HG02763 (cell line): ENCODE measurements around the gene NT5C.
"Not testable (repeated sequence)": the region's sequence is repeated elsewhere in the genome, so short reads cannot be mapped to it uniquely, and the experiment has no call there.

Source experiments
- ATAC-seq: cut with Tn5 transposase; IDR thresholded peaks from one replicate; pipeline ENCODE4 v1.9.1; 2021; ENCODE audit warnings: mild to moderate bottlenecking, moderate library complexity; ENCODE audit not compliant: unreplicated experiment

The NT5C gene

DNA sequence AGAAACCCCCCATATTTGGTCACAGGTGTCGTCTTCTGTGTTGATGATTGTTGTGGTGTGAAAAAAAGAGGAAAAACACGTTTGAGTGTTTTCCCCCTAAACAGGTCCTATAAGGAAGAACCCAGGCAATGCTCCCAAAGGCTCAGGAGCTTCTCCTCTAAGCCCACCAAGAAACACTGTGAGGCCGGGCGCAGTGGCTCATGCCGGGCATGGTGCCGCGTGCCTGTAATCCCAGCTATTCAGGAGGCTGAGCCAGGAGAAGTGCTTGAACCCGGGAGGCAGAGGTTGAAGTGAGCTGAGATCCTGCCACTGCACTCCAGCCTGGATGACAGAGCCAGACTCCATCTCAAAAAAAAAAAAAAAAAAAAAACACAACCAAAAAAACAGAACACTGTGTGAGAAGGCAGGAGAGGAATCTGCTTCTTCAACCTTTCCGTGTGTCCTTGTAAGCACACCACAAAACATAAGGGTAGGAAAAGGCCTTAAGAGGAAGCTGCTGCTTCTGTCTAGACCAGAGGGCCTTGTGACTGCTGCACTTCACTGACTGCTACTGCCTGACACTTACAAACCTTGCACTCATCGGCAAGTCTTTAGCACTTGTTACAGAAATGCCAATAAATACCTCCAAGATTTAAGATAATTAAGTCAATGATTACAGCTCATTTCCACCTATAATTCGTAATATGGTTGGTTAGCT is 13.4 kb upstream of the NT5C start:
- no peak for ATAC-seq

DNA sequence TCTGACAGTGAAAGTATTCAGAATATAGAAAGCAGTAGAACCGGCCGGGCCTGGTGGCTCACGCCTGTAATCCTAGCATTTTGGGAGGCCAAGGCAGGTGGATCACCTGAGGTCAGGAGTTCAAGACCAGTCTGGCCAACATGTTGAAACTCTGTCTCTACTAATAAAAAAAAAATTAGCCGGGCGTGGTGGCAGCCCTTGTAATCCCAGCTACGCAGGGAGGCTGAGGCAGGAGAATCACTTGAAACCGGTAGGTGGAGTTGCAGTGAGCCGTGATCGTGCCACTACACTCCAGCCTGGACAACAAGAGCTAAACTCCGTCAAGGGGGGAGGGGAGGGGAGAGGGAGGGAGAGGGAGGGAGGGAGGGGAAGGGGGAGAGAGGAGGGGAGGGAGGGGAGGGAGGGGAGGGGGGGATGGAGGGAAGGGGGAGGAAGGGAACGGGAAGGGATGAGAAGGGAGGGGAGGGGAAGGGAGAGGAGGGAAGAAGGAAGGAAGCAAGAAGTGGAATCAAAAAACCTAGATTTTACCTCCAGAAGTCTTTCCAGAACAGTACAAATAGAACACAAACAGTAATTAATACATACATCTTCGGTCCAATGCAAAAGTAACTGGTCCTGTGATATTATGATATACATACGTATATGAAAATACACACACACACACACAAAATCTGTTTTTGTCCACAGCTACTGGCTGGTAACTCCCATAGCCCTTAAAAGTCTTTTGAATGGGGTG is 10.9 kb upstream of the NT5C start:
- ATAC-seq = no peak

DNA sequence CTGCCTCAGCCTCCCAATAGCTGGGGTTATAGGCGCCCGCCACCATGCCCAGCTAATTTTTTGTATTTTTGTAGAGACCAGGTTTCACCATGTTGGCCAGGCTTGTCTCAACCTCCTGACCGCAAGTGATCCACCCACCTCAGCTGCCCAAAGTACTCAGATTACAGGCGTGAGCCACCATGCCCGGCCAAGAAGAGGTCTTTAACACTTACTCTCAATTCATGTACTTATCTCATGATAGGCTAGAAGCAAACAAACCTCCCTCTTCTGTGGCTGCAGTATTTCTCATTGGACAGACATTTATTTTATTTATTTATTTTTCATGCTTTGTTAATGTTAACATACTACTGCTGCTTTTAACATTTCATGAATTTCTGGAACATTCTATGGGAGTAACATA is 7.0 kb upstream of the NT5C start:
- no peak for ATAC-seq

DNA sequence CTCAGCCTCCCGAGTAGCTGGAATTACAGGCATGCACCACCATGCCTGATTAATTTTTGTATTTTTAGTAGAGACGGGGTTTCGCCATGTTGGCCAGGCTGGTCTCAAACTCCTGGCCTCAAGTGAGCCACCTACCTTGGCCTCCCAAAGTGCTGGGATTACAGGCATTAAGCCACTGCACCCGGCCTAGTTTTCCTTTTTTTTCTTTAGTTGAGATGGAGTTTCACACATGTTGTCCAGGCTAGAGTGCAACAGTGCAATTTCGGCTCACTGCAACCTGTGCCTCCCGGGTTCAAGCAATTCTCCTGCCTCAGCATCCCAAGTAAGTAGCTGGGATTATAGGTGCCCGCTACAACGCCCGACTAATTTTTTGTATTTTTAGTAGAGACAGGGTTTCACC is 6.2 kb upstream of the NT5C start:
- not testable (repeated sequence) for ATAC-seq

DNA sequence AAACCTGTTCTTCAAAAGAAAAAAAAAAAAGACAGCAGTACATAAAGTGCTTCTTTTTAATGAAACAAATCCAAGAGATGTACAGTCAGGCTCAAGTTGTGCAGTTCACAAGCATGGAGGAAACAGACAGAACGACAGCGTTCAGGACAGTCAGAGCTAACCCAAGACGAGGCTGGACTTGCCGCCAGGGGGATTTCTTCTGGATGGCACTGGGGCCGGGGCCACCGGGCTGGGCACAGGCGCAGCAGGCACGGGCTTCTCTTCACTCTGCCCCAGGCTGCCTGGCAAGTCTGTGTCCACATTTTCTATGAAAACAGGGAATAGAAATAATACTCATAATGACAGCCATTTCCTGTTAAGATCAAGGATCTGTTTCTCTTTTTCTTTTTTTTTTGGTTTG is 4.4 kb upstream of the NT5C start:
- no peak for ATAC-seq

DNA sequence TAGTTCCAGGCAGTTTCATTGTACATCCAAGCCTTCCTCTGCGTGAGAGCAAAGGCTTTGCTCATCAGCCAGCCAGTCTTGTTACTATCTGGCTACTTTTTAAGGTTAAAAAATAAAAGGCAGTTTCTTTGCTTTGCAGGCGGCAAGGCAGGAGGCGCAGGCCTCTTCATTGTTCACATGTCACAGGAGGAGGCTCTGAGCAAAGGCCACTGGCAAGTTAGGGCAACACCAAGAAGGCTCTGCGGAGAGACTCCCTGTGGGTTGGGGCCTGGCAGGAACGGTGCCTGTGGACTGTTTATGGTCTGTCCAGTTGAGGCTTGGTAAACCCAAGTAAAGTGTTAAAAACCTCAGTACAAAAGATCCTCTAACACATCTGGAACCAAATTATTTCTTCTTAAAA is 3.9 kb upstream of the NT5C start:
- ATAC-seq = no peak

DNA sequence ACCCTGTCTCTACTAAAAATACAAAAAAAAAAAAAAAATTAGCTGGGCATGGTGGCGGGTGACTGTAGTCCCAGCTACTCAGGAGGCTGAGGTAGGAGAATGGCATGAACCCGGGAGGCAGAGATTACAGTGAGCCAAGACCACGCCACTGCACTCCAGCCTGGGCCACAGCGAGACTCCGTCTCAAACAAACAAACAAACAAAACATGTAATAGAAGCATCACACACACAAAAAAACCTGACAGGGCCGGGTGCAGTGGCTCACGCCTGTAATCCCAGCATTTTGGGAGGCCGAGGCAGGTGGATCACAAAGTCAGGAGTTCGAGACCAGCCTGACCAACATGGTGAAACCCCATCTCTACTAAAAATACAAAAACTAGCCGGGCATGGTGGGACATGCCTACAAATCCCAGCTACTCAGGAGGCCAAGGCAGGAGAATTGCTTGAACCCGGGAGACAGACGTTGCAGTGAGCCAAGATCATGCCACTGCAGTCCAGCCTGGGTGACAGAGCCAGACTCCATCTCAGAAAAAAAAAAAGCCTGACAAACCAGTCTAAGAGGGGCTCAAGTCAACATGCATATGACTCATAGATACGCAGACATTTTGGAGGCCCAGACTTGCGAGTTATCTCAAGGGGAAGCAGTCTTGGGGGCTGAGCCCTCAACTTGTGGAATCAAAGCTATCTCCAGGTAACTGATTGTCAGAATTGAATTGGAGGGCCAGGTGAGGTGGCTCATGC is 2.2 kb upstream of the NT5C start:
- not testable (repeated sequence) for ATAC-seq

DNA sequence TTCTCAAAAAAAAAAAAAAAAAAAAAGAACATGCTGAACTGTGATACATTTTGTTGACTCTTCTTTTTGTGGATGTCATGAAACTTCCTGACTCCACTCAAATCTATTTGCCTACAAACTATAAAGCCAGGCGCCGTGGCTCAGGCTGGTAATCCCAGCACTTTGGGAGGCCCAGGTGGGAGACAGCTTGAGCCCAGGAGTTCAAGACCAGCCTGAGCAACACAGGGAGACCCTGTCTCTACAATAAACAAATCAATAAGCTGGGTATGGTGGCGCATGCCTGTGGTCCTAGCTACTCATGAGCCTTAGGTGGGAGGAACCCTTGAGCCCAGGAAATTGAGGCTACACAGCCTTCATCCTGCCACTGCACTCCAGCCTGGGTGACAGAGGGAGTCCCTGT is 1.5 kb upstream of the NT5C start:
- no peak for ATAC-seq

DNA sequence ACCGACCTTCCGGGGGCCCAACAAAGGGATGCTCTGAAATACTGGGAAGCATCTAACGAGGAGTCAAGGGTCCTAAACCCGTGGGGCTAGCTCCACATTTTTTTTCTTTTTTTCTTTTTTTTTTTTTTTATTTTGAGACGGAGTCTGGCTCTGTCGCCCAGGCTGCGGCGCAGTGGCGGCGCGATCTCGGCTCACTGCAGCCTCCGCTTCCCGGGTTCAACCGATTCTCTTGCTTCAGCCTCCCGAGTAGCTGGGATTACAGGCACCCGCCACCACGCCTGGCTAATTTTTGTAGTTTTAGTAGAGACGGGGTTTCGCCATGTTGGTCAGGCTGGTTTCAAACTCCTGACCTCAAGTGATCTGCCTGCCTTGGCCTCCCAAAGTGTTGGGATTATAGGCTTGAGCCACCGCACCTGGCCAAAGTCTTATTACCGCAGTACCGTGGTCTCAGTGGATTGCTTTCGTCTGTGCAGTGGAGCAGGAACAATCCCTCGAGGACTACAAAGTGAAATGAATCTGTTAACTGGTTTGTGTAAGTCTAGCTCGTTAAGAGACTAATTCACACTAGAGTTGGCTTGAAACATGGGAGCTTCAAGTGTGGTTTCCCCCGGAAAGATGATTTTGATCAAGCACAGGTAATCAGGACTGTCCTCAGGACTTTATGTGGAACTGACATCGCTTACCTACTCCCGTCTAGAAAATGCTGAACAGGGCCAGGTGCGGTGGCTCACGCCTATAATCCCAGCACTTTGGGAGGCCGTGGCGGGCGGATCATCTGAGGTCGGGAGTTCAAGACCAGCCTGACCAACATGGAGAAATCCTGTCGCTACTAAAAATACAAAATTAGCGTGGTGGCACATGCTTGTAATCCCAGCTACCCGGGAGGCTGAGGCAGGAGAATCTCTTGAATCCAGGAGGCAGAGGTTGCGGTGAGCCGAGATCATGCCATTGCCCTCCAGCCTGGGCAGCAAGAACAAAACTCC is 767 bp upstream of the NT5C start:
- not testable (repeated sequence) for ATAC-seq

DNA sequence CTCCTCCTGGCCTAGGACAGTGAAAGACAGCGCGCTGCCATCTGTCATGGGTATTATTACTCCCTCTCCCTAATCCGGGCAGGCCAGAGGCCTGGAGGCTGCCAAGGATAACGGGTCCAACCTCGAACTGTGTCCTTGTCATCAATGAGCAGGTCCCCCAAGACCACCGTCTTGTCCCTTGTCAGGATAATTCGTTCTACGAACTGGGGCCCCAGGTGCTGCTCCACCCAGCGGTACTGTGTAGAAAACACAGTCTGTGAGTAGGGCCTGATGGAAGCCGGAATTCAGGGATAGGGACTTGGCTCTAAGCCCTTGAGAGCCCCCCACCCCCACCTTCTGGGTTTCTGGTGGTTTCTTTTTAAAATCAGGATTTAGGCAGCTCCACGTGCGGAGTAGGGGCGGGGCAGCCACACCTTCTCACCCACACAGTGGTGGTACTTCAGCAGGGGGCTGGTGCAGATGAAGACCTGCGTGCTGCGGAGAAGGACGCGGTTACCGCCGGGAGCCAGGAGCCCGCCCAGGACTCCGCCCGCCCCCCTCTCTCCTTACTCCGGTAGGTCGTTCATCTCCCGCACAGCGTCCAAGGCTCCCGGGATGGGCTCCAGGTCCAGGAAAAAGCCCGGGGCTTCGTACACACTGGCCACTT is 787 bp downstream of the NT5C start:
- no peak for ATAC-seq

DNA sequence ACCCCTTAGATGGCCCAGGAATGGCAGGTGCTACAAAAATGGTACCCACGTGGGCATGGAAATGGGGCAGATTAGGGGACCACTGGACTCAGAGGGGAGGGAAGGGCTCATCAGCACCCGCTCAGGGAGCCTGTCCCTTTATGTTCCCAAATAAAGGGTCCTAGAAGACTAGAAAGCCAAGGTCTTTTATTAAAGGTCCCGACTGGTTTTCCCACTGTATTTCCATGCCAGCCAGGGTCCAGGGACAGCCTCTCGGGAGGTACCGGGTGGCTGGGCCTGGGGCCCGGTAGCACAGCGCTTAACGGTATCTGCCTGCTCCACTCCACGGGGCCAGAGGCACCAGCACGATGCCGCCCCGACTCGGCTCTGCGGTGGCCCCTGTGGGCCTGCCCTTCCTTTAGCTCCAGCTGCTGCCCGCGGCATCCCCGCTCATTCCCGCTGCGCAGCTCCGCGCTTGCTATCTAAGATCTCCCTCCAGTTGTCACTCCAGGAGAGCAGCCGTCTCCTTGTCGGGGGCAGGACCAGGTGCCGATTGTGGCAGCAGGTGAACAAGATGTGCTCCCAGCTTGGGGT is 1.4 kb downstream of the NT5C start:
- ATAC-seq = no peak

DNA sequence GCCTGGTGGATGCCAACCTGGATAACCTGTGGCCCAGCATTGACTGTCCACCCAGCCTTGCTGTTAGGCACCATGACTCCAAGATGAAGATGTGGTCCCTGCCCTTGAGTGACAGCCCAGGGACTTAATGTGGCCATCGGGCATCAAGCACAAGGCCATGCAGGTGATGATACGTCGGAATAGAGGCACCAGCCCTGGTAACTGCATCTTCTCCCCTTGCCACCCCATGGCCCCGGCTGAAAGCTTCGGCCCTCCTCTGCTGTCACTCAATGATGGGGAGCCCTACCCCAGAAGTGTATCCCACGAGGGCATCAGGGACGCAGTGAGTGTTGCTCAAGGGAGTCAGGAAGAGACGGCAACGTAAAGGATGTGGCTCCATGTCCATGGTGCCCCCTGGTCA is 2.0 kb downstream of the NT5C start:
- ATAC-seq = no peak

DNA sequence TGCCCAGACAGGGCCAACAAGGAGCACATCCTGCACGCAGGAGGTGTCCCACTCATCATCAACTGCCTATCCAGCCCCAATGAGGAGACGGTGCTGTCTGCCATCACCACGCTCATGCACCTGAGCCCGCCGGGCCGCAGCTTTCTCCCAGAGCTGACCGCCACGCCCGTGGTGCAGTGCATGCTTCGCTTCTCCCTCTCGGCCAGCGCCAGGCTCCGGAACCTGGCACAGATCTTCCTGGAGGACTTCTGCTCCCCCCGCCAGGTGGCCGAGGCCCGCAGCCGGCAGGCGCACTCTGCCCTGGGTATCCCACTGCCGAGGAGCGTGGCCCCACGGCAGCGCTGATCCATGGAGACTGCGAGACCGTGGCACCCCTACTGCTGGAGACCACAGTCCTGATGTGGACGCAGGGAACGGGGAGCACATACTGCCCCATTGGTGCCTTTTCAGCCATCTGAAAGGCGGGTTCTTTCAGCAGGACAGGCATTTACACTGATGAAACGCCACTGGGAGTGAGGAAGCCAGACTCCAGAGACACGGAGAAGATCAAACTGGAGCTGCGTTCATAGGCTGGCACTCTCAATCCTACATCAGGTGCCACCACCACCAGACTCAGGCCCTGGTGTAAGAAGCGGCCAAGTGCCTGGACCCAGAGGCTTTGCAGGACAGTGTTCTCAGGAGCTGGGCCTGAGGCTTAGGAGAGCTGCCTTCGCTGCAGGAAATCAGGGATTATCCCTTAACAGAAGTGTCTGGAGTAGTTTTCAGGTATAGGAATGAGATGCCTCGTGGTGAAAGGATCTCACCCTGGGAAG is 2.6 kb downstream of the NT5C start:
- no peak for ATAC-seq

DNA sequence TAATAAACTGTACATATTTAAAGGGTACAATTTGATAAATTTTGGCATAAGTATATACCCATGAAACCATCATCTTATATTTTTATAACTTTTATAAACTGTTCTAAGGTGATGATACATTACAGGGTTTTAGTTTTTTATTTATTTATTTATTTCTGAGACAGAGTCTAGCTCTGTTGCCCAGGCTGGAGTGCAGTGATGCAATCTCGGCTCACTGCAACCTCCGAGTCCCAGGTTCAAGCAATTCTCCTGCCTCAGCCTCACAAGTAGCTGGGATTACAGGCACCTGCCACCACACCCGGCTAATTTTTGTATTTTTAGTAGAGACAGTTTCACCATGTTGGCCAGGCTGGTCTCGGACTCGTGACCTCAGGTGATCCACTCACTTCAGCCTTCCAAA is 3.6 kb downstream of the NT5C start:
- ATAC-seq = not testable (repeated sequence)

DNA sequence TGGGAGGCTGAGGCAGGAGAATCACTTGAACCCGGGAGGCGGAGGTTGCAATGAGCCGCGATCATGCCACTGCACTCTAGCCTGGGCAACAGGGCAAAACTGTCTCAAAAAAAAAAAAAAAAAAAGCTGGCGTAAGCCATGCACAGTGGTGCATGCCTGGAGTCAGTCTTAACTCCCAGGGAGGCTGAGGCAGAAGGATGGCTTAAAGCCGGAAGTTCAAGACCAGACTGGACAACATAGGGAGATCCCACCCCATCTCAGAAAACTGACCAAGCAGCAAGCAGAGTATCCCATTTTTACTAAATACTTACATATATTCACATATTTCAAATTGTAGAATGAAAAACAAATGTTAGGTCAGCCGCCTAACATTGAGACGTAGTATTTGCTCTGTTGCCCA is 4.6 kb downstream of the NT5C start:
- no peak for ATAC-seq

DNA sequence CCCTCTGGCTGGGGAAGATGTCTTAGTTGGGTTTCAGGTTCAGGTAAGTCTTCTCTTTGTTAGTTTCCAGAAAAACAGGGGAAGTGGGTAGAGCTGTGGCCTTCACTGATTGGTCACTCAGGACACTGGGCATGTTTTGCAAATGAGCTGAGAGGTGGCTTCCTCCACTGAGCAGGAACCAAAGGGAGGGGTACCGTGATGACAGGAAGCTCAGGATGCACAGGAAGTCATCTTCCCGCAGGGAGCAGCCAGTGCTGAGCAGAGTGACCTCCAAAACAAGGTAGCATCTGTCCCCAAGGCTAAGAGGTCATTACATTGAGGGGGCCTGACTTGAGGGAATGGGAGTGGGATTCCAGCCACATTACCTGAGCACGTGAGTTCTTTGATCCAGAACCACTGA is 5.6 kb downstream of the NT5C start:
- ATAC-seq = no peak

DNA sequence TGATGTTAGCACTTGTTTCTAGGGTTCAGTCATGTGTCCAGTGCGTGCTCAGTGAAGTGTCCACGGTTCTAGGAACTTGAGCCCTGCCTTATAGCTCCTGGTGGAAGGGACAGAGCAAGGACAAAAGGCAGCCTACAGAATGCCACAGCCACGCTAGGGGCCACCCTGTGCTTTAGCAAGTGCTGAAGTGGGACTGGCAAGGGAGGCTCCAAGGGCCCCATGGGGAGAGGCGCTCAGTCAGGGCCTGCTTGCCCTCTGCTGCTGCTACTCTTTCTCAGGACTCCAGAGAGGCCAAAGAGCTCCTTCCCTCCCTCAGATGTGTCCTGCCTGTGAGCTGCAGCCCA is 6.8 kb downstream of the NT5C start:
- ATAC-seq = no peak

DNA sequence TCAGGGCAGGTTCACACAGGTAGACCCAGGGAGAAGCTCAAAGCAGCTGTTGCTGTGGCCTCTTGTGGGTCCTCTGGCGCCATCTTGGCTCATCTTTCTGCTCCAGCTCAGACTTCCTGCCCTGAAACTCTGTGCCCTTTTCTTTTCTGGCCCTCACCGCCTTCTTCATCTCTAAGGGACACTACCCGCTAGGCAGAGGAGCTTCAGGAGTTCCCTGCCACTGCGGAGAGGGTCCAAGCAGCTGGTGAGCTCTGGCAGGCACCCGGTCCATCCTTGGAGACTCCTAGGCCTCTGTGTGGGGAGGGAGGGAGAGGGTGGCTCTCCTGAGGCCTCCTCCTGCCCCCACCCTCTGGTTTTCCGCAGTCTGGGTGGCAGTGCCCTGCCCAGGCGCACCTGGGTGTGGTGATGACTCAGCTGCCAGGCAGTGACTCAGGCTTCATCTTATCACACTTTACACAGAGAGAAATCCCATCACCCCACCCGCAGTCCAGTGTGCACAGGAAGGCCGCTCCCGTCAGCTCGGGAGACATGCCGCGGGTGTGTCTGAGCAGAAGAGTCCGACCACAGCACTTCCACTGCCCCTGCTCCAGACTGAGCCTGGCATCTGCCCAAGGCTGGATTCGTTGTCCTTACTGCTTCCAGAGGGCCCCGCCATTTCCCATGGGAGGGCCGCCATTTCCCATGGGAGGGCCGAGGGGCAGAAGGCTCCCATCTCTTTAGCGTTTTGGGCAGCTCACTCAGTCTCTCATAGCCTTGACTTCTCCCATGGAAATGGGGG is 7.3 kb downstream of the NT5C start:
- no peak for ATAC-seq

DNA sequence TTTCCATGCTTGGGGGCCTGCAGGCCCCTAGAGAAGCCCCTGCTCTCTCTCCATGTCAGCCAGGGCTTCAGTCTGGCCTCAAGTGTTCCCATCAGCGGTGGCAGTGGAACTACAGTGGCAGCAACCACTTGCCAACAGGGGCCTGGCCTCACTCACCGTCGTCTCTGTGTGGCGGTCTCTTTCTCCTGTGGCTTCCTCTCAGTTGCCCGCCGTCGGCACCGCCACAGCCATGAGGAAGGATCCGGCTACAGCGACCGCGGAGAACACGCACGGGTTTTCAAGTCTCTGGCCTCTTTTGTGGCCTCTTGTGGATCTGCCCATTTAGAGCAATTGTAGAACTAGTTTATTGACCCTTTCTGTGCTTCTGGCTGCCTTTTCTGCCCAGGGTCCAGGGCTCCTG is 13.2 kb downstream of the NT5C start:
- no peak for ATAC-seq
